ENCODE measurements around the gene OTOGL.

GRCh38 chr12:80234667-80235066, 135.3 kb downstream of the OTOGL start:
- no peak for TF ChIP-seq CTCF (IDR thresholded peaks at IDR 0.05; ENCODE audit: low read depth, low read length)
- no peak for TF ChIP-seq POLR2A (IDR thresholded peaks at IDR 0.05; ENCODE audit: extremely low read depth, insufficient read length)
